Gastrocnemius medialis (tissue), 4 donors: ENCODE data around the gene OR5B12. TPM values are rescaled to one million over a fixed set of nuclear protein-coding genes. Genes with fewer than 3 reads are reported as not detected.
"Not testable (repeated sequence)": the region's sequence is repeated elsewhere in the genome, so short reads cannot be mapped to it uniquely, and the experiment has no call there.

Source experiments
- ATAC-seq, 2 donors: fragments of 150-250 bp; one replicate each; pipeline ENCODE4 v1.9.1; 2016
- DNase-seq, 2 donors: peaks; one replicate each; pipeline ENCODE4 v3.0.0-alpha.2; 2019
- H3K27ac ChIP-seq, 4 donors: fragments of 200-600 bp; sonication (generic); 1 replicate in 1 of 4; 2 replicates in 3 of 4; pipeline ENCODE4 v1.5.1; 2016 to 2018; ENCODE audit warnings: mild to moderate bottlenecking in 2 of 4, moderate library complexity in 1 of 4
- H3K27me3 ChIP-seq, 3 donors: fragments of 200-600 bp; sonication (generic) in 2 of 3; 1 replicate in 1 of 3; 2 replicates in 2 of 3; pipeline versions ENCODE4 v1.5.1 to v1.6.0; 2016 to 2019; ENCODE audit warnings: mild to moderate bottlenecking in 1 of 3, moderate library complexity in 1 of 3
- H3K36me3 ChIP-seq, 2 donors: fragments of 200-600 bp; sonication (generic) in 1 of 2; one replicate each; pipeline ENCODE4 v1.5.1; 2017 to 2018
- H3K4me1 ChIP-seq, 2 donors: fragments of 200-600 bp; sonication (generic) in 1 of 2; one replicate each; pipeline ENCODE4 v1.5.1; 2016 to 2017; ENCODE audit warnings: mild to moderate bottlenecking in 2 of 2
- H3K4me3 ChIP-seq, 4 donors: fragments of 200-600 bp; sonication (generic) in 3 of 4; 1 replicate in 1 of 4; 2 replicates in 3 of 4; pipeline ENCODE4 v1.5.1; 2016 to 2019; ENCODE audit warnings: mild to moderate bottlenecking in 2 of 4
- H3K9me3 ChIP-seq, 3 donors: fragments of 200-600 bp; sonication (generic) in 2 of 3; 1 replicate in 1 of 3; 2 replicates in 2 of 3; pipeline ENCODE4 v1.5.1; 2016 to 2019
- CTCF ChIP-seq, 5 experiments: fragments of 450-650 bp in 3 of 5; fragments of 200-600 bp in 2 of 5; sonication (generic) in 2 of 5; IDR thresholded peaks in 4 of 5; conservative IDR thresholded peaks in 1 of 5; 1 replicate in 4 of 5; 2 replicates in 1 of 5; pipeline ENCODE4 v1.5.1; 2016 to 2019; ENCODE audit warnings: antibody characterized with exemption in 5 of 5, mild to moderate bottlenecking in 3 of 5, moderate library complexity in 3 of 5
- POLR2A ChIP-seq, 2 donors: fragments of 450-650 bp; IDR thresholded peaks; one replicate each; pipeline ENCODE4 v1.6.1; 2017; ENCODE audit warnings: antibody characterized with exemption in 2 of 2, mild to moderate bottlenecking in 2 of 2, moderate library complexity in 2 of 2
- in situ Hi-C, 4 donors: fragments of 200-750 bp; cut with MboI; loops; one replicate each; pipeline versions ENCODE4 v1.15.0 to v1.8.0; 2017; ENCODE audit warnings: low sequenced_read_pairs in 4 of 4
- intact Hi-C: fragments of 100-400 bp; cut with DNase I; formaldehyde crosslinking; loops from one replicate; pipeline ENCODE4 v1.15.1; 2023; ENCODE audit warnings: low total_unique reads
- total RNA-seq, 4 donors: library from RNA; depleted of rRNA; stranded (reverse); fragments of >200 nt; gene quantifications; one replicate each; pipeline versions ENCODE4 v1.1.0 to v1.2.3, GENCODE V29; 2016

OR5B12 gene
- total RNA-seq, 4 donors from 2014 or later = not detected

DNA sequence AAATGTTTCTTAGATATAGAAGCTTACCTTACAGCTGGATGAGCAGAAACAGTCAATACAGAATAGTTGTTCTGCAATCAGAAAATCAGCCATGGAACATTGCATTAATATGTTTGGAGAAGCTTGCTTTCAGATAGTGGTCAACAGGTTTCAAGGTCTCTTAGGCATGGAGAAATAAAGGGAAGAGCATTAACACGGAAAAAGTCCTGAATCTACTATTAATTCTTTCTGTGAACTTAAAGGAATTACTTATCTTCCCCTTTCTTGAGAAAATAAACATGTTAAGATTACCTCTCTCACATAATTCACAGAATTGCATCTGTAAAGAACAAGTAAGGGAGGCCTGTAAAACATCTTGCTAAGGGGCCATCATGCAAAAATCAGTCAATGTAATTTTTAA is 35.3 kb downstream of the OR5B12 start, which contains the start of gene OR5B3:
TSS of gene OR5B3 (minus strand) at position 101 of the 400 bp plus-strand sequence. CDS start 3,465 bp downstream, outside the sequence.
- TF ChIP-seq CTCF (IDR thresholded peaks at IDR 0.05 in 4 of 5, conservative IDR thresholded peaks at IDR 0.05 in 1 of 5) = no peak
- TF ChIP-seq POLR2A (IDR thresholded peaks at IDR 0.05) = no peak
- peaks cover 0 to 7% (median 3%) of the 10 kb centered on the region in 3 donors for H3K9me3 ChIP-seq
- intact Hi-C loops (no loop called here), in situ Hi-C loops (no loop called here)
- H3K27me3 ChIP-seq = no peaks in the 10 kb centered on the region
- DNase-seq = no peak
- H3K4me1 ChIP-seq = no peaks in the 10 kb centered on the region
- H3K4me3 ChIP-seq = no peak within 1 kb of the TSS
- ATAC-seq = no peak
- H3K27ac ChIP-seq = no peak within 1 kb of the TSS
- H3K36me3 ChIP-seq = no peaks in the 10 kb centered on the region

DNA sequence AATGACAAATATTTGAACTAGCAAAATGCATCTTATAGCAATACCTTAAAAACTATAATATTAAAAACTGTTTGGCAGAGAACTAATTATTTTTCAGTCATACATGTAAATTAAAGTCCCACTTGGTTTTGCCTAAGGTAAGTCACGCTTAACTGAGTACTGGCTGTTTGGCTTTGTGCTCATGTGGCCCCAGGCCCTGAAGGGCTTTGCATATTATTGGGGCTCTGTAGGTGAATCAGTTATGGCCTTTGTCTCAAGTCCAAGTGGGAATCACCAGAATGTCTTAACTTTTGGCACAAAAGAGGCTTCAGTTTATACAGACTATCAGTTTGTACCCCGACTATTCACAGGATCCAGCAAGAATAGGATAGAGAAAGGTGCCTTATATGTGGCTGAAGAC is 42.4 kb downstream of the OR5B12 start:
- H3K36me3 ChIP-seq, DNase-seq, H3K4me3 ChIP-seq, H3K27ac ChIP-seq, in situ Hi-C loops, H3K9me3 ChIP-seq, H3K4me1 ChIP-seq, intact Hi-C loops, ATAC-seq, H3K27me3 ChIP-seq: not testable (repeated sequence)

DNA sequence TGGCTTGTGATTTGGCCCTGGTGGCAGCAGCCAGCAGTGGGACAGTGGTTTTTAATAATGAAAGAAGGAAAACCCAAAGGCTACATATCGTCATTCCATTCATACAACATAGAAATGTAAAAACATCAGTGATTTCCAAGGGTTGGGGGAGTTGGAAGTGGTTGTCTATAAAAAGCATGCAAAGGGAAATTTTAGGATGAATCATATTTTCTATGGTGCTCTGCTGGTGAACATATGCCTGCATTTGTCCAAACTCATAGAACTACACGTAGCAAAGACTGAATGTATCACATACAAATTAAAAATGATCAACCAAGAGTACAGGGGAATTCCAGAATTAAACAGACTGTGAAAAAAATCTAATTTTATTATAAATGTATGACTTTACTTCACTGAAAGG is 46.5 kb downstream of the OR5B12 start:
- H3K4me1 ChIP-seq = no peaks in the 10 kb centered on the region
- no peak for DNase-seq
- no peak for TF ChIP-seq POLR2A (IDR thresholded peaks at IDR 0.05)
- TF ChIP-seq CTCF (IDR thresholded peaks at IDR 0.05 in 4 of 5, conservative IDR thresholded peaks at IDR 0.05 in 1 of 5) = no peak
- no peak overlapping the region for H3K27ac ChIP-seq
- no peak overlapping the region for H3K4me3 ChIP-seq
- no peaks in the 10 kb centered on the region for H3K36me3 ChIP-seq
- peaks cover 0 to 2% (median 0%) of the 10 kb centered on the region in 3 donors for H3K9me3 ChIP-seq
- in situ Hi-C loops = no loop called here
- no peaks in the 10 kb centered on the region for H3K27me3 ChIP-seq
- intact Hi-C loops = no loop called here
- no peak for ATAC-seq

DNA sequence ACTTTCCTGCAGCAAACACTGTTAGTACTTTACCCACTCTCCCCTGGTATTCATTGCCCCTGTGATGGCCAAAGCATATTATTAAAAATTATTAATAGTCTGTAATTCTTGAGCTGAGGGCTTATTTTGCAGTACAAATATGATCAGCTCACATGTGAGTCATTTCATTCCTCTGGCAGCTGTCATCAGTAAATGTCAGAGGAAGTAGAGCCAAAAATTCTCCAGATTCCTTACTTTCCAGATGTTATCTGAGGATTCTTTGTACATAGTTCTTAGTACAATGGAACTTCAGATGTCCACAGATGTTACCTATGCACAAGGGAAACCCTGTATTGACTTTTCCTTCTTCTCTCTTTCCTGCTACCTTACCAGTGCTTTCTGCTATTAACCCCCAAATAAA is 47.8 kb downstream of the OR5B12 start:
- ATAC-seq = no peak
- Histone ChIP-seq H3K27ac (no peak overlapping the region), H3K36me3 (no peaks in the 10 kb centered on the region), H3K4me1 (no peaks in the 10 kb centered on the region), H3K9me3 (peaks cover 0 to 2% (median 0%) of the 10 kb centered on the region in 3 donors), H3K4me3 (no peak overlapping the region), H3K27me3 (no peaks in the 10 kb centered on the region)
- intact Hi-C loops = no loop called here
- TF ChIP-seq POLR2A (IDR thresholded peaks at IDR 0.05) = no peak
- TF ChIP-seq CTCF (IDR thresholded peaks at IDR 0.05 in 4 of 5, conservative IDR thresholded peaks at IDR 0.05 in 1 of 5) = no peak
- no peak for DNase-seq
- in situ Hi-C loops = no loop called here

GRCh38 chr11:58392746-58393145 is 49.3 kb downstream of the OR5B12 start:
- no peak for TF ChIP-seq CTCF (IDR thresholded peaks at IDR 0.05 in 4 of 5, conservative IDR thresholded peaks at IDR 0.05 in 1 of 5)
- no peak for TF ChIP-seq POLR2A (IDR thresholded peaks at IDR 0.05)
- no peak for ATAC-seq

More at GRCh38 chr11:58392746-58393145, 49.3 kb downstream of the OR5B12 start:
- in situ Hi-C loops (no loop called here), intact Hi-C loops (no loop called here)
- Histone ChIP-seq H3K4me1 (no peaks in the 10 kb centered on the region), H3K27me3 (no peaks in the 10 kb centered on the region), H3K4me3 (no peak overlapping the region), H3K9me3 (peaks cover 0 to 2% (median 0%) of the 10 kb centered on the region in 3 donors), H3K36me3 (no peaks in the 10 kb centered on the region), H3K27ac (no peak overlapping the region)
- DNase-seq = no peak
